Progenitor cell of endocrine pancreas (in vitro differentiated cells): ENCODE data around the gene ARRDC3. TPM values are rescaled to one million over a fixed set of nuclear protein-coding genes. Genes with fewer than 3 reads are reported as not detected.

Experiments used
- DNase-seq: peaks from one replicate; pipeline ENCODE4 v3.0.0; 2021; ENCODE audit warnings: low spot score; ENCODE audit not compliant: unreplicated experiment
- H3K27ac Mint-ChIP-seq: 2 replicates; pipeline ENCODE4 v1.8.0; 2021; ENCODE audit warnings: mild to moderate bottlenecking, moderate library complexity, mixed read lengths
- H3K27me3 Mint-ChIP-seq: 2 replicates; pipeline ENCODE4 v1.8.0; 2021; ENCODE audit warnings: mixed read lengths
- H3K36me3 Mint-ChIP-seq: 2 replicates; pipeline ENCODE4 v1.8.0; 2022; ENCODE audit warnings: mixed read lengths; ENCODE audit not compliant: insufficient read depth
- H3K4me1 Mint-ChIP-seq: 2 replicates; pipeline ENCODE4 v1.8.0; 2021; ENCODE audit warnings: low read depth, mixed read lengths
- H3K4me3 Mint-ChIP-seq: 2 replicates; pipeline ENCODE4 v1.8.0; 2021; ENCODE audit warnings: low read depth, mild to moderate bottlenecking, moderate library complexity, mixed read lengths
- H3K9me3 Mint-ChIP-seq: 2 replicates; pipeline ENCODE4 v1.8.0; 2021; ENCODE audit warnings: low read depth, mixed read lengths
- total RNA-seq: library from RNA; stranded (reverse); gene quantifications from 2 replicates; pipeline ENCODE4 v1.2.1, GENCODE V29; 2021
- TF ChIP-seq, protein P1 (sequence below): fragments of 200-600 bp; sonication (generic); IDR thresholded peaks from one replicate; pipeline ENCODE4 v1.5.0; 2021; ENCODE audit warnings: antibody characterized with exemption, mild to moderate bottlenecking; ENCODE audit not compliant: unreplicated experiment

ARRDC3 gene
- total RNA-seq, 1 donor from 2014 or later = 107 TPM

GRCh38 chr5:91419571-91420537 lies 36.7 kb upstream of the ARRDC3 start:
- Mint-ChIP-seq H3K9me3 (no peaks in the 10 kb centered on the region), H3K27ac (no peak overlapping the region), H3K36me3 (no peaks in the 10 kb centered on the region), H3K4me3 (no peak overlapping the region), H3K4me1 (peaks cover 3% of the 10 kb centered on the region), H3K27me3 (no peaks in the 10 kb centered on the region)
- TF ChIP-seq, protein P1, sequence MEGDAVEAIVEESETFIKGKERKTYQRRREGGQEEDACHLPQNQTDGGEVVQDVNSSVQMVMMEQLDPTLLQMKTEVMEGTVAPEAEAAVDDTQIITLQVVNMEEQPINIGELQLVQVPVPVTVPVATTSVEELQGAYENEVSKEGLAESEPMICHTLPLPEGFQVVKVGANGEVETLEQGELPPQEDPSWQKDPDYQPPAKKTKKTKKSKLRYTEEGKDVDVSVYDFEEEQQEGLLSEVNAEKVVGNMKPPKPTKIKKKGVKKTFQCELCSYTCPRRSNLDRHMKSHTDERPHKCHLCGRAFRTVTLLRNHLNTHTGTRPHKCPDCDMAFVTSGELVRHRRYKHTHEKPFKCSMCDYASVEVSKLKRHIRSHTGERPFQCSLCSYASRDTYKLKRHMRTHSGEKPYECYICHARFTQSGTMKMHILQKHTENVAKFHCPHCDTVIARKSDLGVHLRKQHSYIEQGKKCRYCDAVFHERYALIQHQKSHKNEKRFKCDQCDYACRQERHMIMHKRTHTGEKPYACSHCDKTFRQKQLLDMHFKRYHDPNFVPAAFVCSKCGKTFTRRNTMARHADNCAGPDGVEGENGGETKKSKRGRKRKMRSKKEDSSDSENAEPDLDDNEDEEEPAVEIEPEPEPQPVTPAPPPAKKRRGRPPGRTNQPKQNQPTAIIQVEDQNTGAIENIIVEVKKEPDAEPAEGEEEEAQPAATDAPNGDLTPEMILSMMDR = peak; percentile 91
- peak; percentile 30 for DNase-seq

- no peak for DNase-seq
- Mint-ChIP-seq H3K9me3 (no peaks in the 10 kb centered on the region), H3K27me3 (no peaks in the 10 kb centered on the region), H3K36me3 (no peaks in the 10 kb centered on the region), H3K4me1 (peaks cover 3% of the 10 kb centered on the region), H3K27ac (no peak overlapping the region), H3K4me3 (no peak overlapping the region)
- TF ChIP-seq, protein P1 = no peak
Observed at GRCh38 chr5:91419136-91419535, 36.0 kb upstream of the ARRDC3 start.

GRCh38 chr5:91418158-91418557 lies 35.0 kb upstream of the ARRDC3 start:
- Mint-ChIP-seq H3K4me1 (peaks cover 3% of the 10 kb centered on the region), H3K36me3 (no peaks in the 10 kb centered on the region), H3K27ac (no peak overlapping the region), H3K9me3 (no peaks in the 10 kb centered on the region), H3K4me3 (no peak overlapping the region), H3K27me3 (no peaks in the 10 kb centered on the region)
- DNase-seq = no peak
- TF ChIP-seq, protein P1 = no peak

DNA sequence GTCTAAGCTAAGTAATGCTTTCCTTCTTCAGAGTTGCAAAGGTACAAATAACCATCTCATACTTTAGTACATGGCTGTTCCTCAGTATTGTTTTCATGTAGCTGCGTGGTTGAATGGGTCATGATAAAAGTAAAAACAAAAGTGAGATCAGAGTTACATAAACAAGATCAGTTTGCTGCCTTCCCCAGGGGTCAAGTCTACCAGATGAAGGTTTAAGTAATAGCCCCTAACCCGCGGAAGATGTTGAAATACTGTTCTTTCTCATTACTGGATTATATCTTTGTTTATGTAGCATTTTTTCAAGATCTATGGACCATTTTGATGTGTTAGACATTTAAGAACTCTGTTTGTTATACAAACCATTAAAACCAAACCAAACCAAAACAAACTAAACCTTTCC lies 34.1 kb upstream of the ARRDC3 start:
- Mint-ChIP-seq H3K4me3 (no peak overlapping the region), H3K9me3 (no peaks in the 10 kb centered on the region), H3K4me1 (peaks cover 3% of the 10 kb centered on the region), H3K36me3 (no peaks in the 10 kb centered on the region), H3K27me3 (no peaks in the 10 kb centered on the region), H3K27ac (no peak overlapping the region)
- DNase-seq = no peak
- TF ChIP-seq, protein P1 = no peak

DNA sequence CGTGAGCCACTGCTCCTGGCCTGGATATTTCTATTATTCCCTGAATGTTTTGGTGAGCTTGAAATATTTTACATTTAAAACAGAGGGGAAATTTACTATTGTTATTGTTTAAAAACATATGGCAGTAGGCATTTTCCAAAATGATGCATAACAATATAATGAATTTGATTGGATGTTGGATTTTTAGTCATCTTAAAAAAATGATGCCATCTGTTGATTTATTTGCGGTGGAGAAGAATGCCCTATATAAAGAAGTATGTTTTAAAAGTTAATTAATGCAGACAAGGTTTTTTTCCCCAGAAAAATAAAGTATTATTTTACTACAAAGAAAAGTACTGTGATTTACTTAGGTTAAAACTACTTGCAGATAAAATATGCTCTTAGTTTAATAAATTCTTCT lies 33.4 kb upstream of the ARRDC3 start:
- Mint-ChIP-seq H3K36me3 (no peaks in the 10 kb centered on the region), H3K27ac (no peak overlapping the region), H3K27me3 (no peaks in the 10 kb centered on the region), H3K4me1 (peaks cover 3% of the 10 kb centered on the region), H3K9me3 (no peaks in the 10 kb centered on the region), H3K4me3 (no peak overlapping the region)
- TF ChIP-seq, protein P1 = no peak
- no peak for DNase-seq
